Endometrial microvascular endothelial cells (primary cell): ENCODE measurements around the gene AGPAT1. TPM values are rescaled to one million over a fixed set of nuclear protein-coding genes. Genes with fewer than 3 reads are reported as not detected.
"Not testable (repeated sequence)": the region's sequence is repeated elsewhere in the genome, so short reads cannot be mapped to it uniquely, and the experiment has no call there.

ENCODE experiments used
- in situ Hi-C: cut with HindIII; loops from 2 replicates; pipeline ENCODE4 v1.10.0; 2017; ENCODE audit warnings: low sequenced_read_pairs, low pct_unique_long_range_greater_than_20kb; ENCODE audit errors: inconsistent ontology term
- total RNA-seq: library from RNA; depleted of rRNA; stranded (reverse); fragments of >200 nt; gene quantifications from one replicate; pipeline ENCODE4 v1.2.3, GENCODE V29; 2015; ENCODE audit errors: inconsistent ontology term

Gene AGPAT1
- total RNA-seq, 1 donor from 2014 or later: 37.0 TPM

- in situ Hi-C loops: no loop called here
Observed at GRCh38 chr6:32202186-32202585, 26.3 kb upstream of the AGPAT1 start.

GRCh38 chr6:32200711-32201475, 25.0 kb upstream of the AGPAT1 start:
- in situ Hi-C loops: no loop called here

- in situ Hi-C loops: no loop called here
Observed at GRCh38 chr6:32198866-32199265, 23.0 kb upstream of the AGPAT1 start.

GRCh38 chr6:32198345-32198696, 22.4 kb upstream of the AGPAT1 start:
- in situ Hi-C loops: no loop called here

GRCh38 chr6:32196682-32197616, 21.1 kb upstream of the AGPAT1 start:
- in situ Hi-C loops: no loop called here

- in situ Hi-C loops: no loop called here
Observed at GRCh38 chr6:32195902-32196681, 20.2 kb upstream of the AGPAT1 start.

- in situ Hi-C loops: no loop called here
Observed at GRCh38 chr6:32195652-32195901, 19.7 kb upstream of the AGPAT1 start.

- in situ Hi-C loops: no loop called here
Observed at GRCh38 chr6:32194825-32195651, 19.2 kb upstream of the AGPAT1 start.

- in situ Hi-C loops: no loop called here
Observed at GRCh38 chr6:32194388-32194787, 18.5 kb upstream of the AGPAT1 start.

GRCh38 chr6:32193096-32193495, 17.2 kb upstream of the AGPAT1 start:
- in situ Hi-C loops: not testable (repeated sequence)

GRCh38 chr6:32192608-32193039, 16.7 kb upstream of the AGPAT1 start, which contains the start of gene GPSM3:
Gene GPSM3 (minus strand): TSS chr6:32192643. CDS start chr6:32192513, 130 bp downstream.
- in situ Hi-C loops: no loop called here

GRCh38 chr6:32191696-32192607, 16.1 kb upstream of the AGPAT1 start:
- in situ Hi-C loops: no loop called here

- in situ Hi-C loops: no loop called here
Observed at GRCh38 chr6:32190911-32191677, 15.2 kb upstream of the AGPAT1 start.

GRCh38 chr6:32190054-32190851, 14.4 kb upstream of the AGPAT1 start, which contains the start of gene PBX2:
Gene PBX2 (minus strand): TSS chr6:32190202. CDS start chr6:32189915, 287 bp downstream.
- in situ Hi-C loops: no loop called here

- in situ Hi-C loops: no loop called here
Observed at GRCh38 chr6:32189742-32190053, 13.8 kb upstream of the AGPAT1 start.

- in situ Hi-C loops: no loop called here
Observed at GRCh38 chr6:32189069-32189741, 13.3 kb upstream of the AGPAT1 start.
